ENCODE results near the gene ZBTB33. TPM values are rescaled to one million over a fixed set of nuclear protein-coding genes. Genes with fewer than 3 reads are reported as not detected.

ZBTB33 gene
- polyA plus RNA-seq, 2 of the 4 experiments (the other 2 are of a cell fraction): 12.3 to 14.3 TPM

DNA sequence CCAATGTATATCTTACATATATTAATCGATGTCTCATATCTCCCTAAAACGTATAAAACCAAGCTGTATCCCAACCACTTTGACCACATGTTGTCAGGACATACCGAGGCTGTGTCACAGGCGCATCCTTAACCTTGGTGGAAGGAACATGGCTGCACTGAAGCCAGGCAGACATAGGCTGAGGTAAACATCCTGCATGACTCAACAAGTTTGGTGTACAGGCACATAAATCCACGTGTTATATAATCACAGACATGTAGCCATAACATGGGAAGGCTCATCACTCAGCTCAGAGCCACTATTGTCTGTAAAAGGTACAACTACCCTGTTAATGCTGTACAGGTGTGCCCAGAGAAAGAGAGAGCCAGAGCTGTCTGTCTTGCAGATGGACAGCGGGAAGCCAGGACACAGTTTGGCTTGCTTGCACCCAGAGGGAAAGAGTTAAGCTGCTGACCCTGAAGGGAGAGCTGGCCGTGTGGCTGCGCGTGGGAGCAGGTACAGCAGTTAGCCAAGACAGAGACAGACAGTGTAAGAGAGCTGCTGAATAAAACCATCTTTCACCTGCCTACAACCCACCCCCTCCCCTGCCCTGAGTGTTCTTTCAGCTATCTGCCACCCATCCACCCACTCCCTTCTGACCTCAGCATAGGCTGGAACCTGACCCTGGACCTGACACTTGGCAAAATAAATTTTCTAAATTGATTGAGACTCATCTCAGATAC is 22.3 kb upstream of the ZBTB33 start:
- Histone ChIP-seq H3K9me3 (no peaks in the 10 kb centered on the region; the same call in 2 of the 3 replicates), H3K27ac (no peak overlapping the region), H3K4me3 (no peak overlapping the region), H3K4me2 (no peak overlapping the region), H3K4me1 (no peaks in the 10 kb centered on the region)
- 62% methylated on average over 9 of the region's 9 CpGs for WGBS (ENCODE audit: missing lambda C conversion rate)
- DNase-seq (ENCODE audit: low read depth in 1 of 2, low spot score in 1 of 2) (no peak), FAIRE-seq (peak; percentile 61), ATAC-seq (no peak)
- ChIA-PET CTCF (interaction anchor here (2.8 kb wide), 1 partner anchor 15 kb away, joined by 15 read pairs; no protein-coding TSS in a partner anchor), POLR2A (interaction anchor here (0.6 kb wide), 1 partner anchor 209 kb away, joined by 4 read pairs; no protein-coding TSS in a partner anchor)
- TF ChIP-seq NFE2L2 (conservative IDR thresholded peaks at IDR 0.05; ENCODE audit: low read length) (no peak), MAZ (IDR thresholded peaks at IDR 0.05; ENCODE audit: borderline replicate concordance, low read depth, low read length) (no peak), HOXB13 (CRISPR knock-in tag; IDR thresholded peaks at IDR 0.05; ENCODE audit: low read depth) (no peak), HOXB5 (CRISPR knock-in tag; IDR thresholded peaks at IDR 0.05) (no peak), CHD2 (IDR thresholded peaks at IDR 0.05; ENCODE audit: low read length, partially characterized antibody) (no peak), FOSL2 (IDR thresholded peaks at IDR 0.05) (no peak), FOSL2 (CRISPR knock-in tag; IDR thresholded peaks at IDR 0.05) (no peak), ZFP36 (IDR thresholded peaks at IDR 0.05; ENCODE audit: borderline replicate concordance, partially characterized antibody) (no peak), JUNB (IDR thresholded peaks at IDR 0.05) (no peak), NR3C1 (IDR thresholded peaks at IDR 0.05) (no peak), ZC3H11A (IDR thresholded peaks at IDR 0.05) (no peak), HDAC2 (IDR thresholded peaks at IDR 0.05) (no peak)
- TF ChIP-seq, protein P1, sequence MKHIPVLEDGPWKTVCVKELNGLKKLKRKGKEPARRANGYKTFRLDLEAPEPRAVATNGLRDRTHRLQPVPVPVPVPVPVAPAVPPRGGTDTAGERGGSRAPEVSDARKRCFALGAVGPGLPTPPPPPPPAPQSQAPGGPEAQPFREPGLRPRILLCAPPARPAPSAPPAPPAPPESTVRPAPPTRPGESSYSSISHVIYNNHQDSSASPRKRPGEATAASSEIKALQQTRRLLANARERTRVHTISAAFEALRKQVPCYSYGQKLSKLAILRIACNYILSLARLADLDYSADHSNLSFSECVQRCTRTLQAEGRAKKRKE (CRISPR knock-in tag; IDR thresholded peaks at IDR 0.05; ENCODE audit: low read depth): no peak
- TF ChIP-seq, protein P2, sequence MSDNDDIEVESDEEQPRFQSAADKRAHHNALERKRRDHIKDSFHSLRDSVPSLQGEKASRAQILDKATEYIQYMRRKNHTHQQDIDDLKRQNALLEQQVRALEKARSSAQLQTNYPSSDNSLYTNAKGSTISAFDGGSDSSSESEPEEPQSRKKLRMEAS (IDR thresholded peaks at IDR 0.05): no peak
- TF ChIP-seq, protein P3, sequence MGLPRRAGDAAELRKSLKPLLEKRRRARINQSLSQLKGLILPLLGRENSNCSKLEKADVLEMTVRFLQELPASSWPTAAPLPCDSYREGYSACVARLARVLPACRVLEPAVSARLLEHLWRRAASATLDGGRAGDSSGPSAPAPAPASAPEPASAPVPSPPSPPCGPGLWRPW (IDR thresholded peaks at IDR 0.05): no peak
- TF ChIP-seq, protein P4, sequence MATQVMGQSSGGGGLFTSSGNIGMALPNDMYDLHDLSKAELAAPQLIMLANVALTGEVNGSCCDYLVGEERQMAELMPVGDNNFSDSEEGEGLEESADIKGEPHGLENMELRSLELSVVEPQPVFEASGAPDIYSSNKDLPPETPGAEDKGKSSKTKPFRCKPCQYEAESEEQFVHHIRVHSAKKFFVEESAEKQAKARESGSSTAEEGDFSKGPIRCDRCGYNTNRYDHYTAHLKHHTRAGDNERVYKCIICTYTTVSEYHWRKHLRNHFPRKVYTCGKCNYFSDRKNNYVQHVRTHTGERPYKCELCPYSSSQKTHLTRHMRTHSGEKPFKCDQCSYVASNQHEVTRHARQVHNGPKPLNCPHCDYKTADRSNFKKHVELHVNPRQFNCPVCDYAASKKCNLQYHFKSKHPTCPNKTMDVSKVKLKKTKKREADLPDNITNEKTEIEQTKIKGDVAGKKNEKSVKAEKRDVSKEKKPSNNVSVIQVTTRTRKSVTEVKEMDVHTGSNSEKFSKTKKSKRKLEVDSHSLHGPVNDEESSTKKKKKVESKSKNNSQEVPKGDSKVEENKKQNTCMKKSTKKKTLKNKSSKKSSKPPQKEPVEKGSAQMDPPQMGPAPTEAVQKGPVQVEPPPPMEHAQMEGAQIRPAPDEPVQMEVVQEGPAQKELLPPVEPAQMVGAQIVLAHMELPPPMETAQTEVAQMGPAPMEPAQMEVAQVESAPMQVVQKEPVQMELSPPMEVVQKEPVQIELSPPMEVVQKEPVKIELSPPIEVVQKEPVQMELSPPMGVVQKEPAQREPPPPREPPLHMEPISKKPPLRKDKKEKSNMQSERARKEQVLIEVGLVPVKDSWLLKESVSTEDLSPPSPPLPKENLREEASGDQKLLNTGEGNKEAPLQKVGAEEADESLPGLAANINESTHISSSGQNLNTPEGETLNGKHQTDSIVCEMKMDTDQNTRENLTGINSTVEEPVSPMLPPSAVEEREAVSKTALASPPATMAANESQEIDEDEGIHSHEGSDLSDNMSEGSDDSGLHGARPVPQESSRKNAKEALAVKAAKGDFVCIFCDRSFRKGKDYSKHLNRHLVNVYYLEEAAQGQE (IDR thresholded peaks at IDR 0.05): no peak

DNA sequence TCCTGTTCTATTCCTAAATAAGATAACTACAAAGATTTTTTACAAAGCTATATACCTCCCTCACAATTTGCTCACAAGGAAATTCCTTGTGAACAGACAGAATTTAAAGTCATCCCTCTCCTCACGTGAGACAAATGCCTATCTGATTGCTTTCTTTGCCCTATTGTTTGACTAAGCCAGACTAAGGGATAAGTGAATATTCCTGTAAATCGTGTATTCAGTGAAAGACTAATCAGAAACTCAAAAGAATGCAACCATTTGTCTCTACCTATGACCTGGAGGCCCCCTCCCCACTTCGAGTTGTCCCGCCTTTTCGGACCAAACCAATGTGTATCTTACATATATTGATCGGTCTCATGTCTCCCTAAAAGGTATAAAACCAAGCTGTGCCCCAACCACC is 15.3 kb upstream of the ZBTB33 start:
- Histone ChIP-seq H3K9me3 (no peaks in the 10 kb centered on the region; the same call in 2 of the 3 replicates), H3K4me1 (no peaks in the 10 kb centered on the region), H3K4me3 (no peak overlapping the region), H3K4me2 (no peak overlapping the region), H3K27ac (no peak overlapping the region)
- POLR2A ChIA-PET: interaction anchor here (1.3 kb wide), 1 partner anchor 15 kb away, joined by 3 read pairs; the partner anchor contains the start of gene ZBTB33
- DNase-seq (ENCODE audit: low read depth in 1 of 2, low spot score in 1 of 2) (no peak), FAIRE-seq (no peak), ATAC-seq (no peak)
- no peak for TF ChIP-seq NR3C1 (IDR thresholded peaks at IDR 0.05)
- no peak for TF ChIP-seq ZC3H11A (IDR thresholded peaks at IDR 0.05)
- no peak for TF ChIP-seq FOSB (CRISPR knock-in tag; IDR thresholded peaks at IDR 0.05)
- TF ChIP-seq SMC3 (IDR thresholded peaks at IDR 0.05): no peak
- no peak for TF ChIP-seq MAZ (IDR thresholded peaks at IDR 0.05; ENCODE audit: borderline replicate concordance, low read depth, low read length)
- no peak for TF ChIP-seq JUNB (IDR thresholded peaks at IDR 0.05)
- no peak for TF ChIP-seq ESRRA (IDR thresholded peaks at IDR 0.05; ENCODE audit: borderline replicate concordance, low read length)
- no peak for TF ChIP-seq ZFP36 (IDR thresholded peaks at IDR 0.05; ENCODE audit: borderline replicate concordance, partially characterized antibody)
- TF ChIP-seq HOXA7 (CRISPR knock-in tag; IDR thresholded peaks at IDR 0.05): no peak
- TF ChIP-seq CHD2 (IDR thresholded peaks at IDR 0.05; ENCODE audit: low read length, partially characterized antibody): no peak
- TF ChIP-seq, protein P5, sequence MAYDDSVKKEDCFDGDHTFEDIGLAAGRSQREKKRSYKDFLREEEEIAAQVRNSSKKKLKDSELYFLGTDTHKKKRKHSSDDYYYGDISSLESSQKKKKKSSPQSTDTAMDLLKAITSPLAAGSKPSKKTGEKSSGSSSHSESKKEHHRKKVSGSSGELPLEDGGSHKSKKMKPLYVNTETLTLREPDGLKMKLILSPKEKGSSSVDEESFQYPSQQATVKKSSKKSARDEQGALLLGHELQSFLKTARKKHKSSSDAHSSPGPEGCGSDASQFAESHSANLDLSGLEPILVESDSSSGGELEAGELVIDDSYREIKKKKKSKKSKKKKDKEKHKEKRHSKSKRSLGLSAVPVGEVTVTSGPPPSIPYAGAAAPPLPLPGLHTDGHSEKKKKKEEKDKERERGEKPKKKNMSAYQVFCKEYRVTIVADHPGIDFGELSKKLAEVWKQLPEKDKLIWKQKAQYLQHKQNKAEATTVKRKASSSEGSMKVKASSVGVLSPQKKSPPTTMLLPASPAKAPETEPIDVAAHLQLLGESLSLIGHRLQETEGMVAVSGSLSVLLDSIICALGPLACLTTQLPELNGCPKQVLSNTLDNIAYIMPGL (CRISPR knock-in tag; IDR thresholded peaks at IDR 0.05; ENCODE audit: borderline replicate concordance): no peak
- no peak for TF ChIP-seq RFX5 (IDR thresholded peaks at IDR 0.05)
- no peak for TF ChIP-seq RNF2 (IDR thresholded peaks at IDR 0.05; ENCODE audit: borderline replicate concordance, low read depth)
- no peak for TF ChIP-seq SREBF2 (IDR thresholded peaks at IDR 0.05)
- TF ChIP-seq HDAC2 (IDR thresholded peaks at IDR 0.05): no peak
- no peak for TF ChIP-seq POLR2A (IDR thresholded peaks at IDR 0.05; ENCODE audit: low read length)
- CTCF ChIA-PET: interaction anchor here (0.6 to 1.0 kb wide), 4 partner anchors 9 to 217 kb away, joined by 3 to 4 read pairs (median 4); no protein-coding TSS in a partner anchor
- 78% methylated on average over 6 of the region's 6 CpGs for WGBS (ENCODE audit: missing lambda C conversion rate)

All from A549 (cell line).